ENCODE measurements around the gene FUT3.

FUT3 gene

GRCh38 chr19:5893907-5894703 lies 42.9 kb upstream of the FUT3 start:
- TF ChIP-seq SIN3A (IDR thresholded peaks at IDR 0.05; ENCODE audit: borderline replicate concordance, insufficient read depth, low read length) (no peak), FOXP2 (optimal IDR thresholded peaks at IDR 0.05; ENCODE audit: borderline replicate concordance, extremely low read depth, extremely low read length, insufficient read depth) (no peak)

GRCh38 chr19:5893296-5893903 lies 42.2 kb upstream of the FUT3 start:
- TF ChIP-seq FOXP2 (optimal IDR thresholded peaks at IDR 0.05; ENCODE audit: borderline replicate concordance, extremely low read depth, extremely low read length, insufficient read depth) (no peak), POLR2AphosphoS5 (IDR thresholded peaks at IDR 0.05; ENCODE audit: low read depth, low read length) (peak; percentile 19; the same call in 1 of the 2 replicates)

GRCh38 chr19:5892772-5893275 lies 41.6 kb upstream of the FUT3 start:
- TF ChIP-seq, protein P1, sequence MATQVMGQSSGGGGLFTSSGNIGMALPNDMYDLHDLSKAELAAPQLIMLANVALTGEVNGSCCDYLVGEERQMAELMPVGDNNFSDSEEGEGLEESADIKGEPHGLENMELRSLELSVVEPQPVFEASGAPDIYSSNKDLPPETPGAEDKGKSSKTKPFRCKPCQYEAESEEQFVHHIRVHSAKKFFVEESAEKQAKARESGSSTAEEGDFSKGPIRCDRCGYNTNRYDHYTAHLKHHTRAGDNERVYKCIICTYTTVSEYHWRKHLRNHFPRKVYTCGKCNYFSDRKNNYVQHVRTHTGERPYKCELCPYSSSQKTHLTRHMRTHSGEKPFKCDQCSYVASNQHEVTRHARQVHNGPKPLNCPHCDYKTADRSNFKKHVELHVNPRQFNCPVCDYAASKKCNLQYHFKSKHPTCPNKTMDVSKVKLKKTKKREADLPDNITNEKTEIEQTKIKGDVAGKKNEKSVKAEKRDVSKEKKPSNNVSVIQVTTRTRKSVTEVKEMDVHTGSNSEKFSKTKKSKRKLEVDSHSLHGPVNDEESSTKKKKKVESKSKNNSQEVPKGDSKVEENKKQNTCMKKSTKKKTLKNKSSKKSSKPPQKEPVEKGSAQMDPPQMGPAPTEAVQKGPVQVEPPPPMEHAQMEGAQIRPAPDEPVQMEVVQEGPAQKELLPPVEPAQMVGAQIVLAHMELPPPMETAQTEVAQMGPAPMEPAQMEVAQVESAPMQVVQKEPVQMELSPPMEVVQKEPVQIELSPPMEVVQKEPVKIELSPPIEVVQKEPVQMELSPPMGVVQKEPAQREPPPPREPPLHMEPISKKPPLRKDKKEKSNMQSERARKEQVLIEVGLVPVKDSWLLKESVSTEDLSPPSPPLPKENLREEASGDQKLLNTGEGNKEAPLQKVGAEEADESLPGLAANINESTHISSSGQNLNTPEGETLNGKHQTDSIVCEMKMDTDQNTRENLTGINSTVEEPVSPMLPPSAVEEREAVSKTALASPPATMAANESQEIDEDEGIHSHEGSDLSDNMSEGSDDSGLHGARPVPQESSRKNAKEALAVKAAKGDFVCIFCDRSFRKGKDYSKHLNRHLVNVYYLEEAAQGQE (IDR thresholded peaks at IDR 0.05; ENCODE audit: insufficient read depth in 1 of 2, low read depth in 2 of 2, low read length in 2 of 2), result no peak
- TF ChIP-seq FOXP2 (optimal IDR thresholded peaks at IDR 0.05; ENCODE audit: borderline replicate concordance, extremely low read depth, extremely low read length, insufficient read depth) (no peak), SIN3A (IDR thresholded peaks at IDR 0.05; ENCODE audit: borderline replicate concordance, insufficient read depth, low read length) (no peak), POLR2AphosphoS5 (IDR thresholded peaks at IDR 0.05; ENCODE audit: low read depth, low read length) (no peak), TAF1 (IDR thresholded peaks at IDR 0.05; ENCODE audit: borderline replicate concordance, insufficient read depth, low read length) (no peak)

DNA sequence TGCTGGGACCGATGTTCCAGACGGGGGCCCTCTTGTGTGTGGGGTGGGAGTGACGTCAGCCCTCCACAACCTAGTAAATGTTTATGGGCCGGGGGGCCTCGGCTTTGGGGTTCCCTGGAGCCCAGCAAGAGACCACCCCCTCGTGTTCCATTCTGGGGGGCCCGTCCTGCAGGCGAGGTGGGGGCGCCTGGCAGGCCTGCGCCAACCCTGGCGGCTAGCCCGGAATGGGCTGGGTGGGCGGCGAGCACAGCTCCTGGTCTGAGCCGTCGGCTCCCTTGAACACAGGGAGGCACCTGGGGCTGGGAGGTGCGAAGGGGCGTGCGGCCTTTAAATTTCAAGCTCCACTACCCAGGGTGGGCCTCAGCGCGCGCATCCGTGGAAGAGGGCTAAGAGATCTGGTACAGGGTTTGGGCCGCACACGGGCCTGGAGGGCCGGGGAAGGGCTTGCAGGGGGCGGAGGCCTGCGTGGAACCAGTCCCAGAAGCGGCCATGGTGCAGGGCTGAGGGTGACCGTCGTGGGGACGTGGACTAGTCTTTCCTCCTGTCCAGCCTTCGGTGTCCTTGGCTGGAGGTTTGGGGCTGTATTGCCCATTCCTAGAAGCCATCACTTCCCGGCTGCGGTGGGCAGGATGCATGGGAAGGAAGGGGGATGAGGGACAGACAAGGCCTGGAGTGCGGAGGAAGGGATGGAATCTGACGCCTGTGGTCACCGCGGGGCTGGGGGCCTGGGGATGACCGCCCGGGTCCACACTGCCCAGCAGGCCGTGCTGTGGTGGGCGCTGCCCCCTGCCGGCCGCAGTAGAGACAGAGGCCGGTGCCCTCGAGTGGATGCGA lies 40.9 kb upstream of the FUT3 start:
- TF ChIP-seq TAF1 (IDR thresholded peaks at IDR 0.05; ENCODE audit: borderline replicate concordance, insufficient read depth, low read length) (no peak), FOXP2 (optimal IDR thresholded peaks at IDR 0.05; ENCODE audit: borderline replicate concordance, extremely low read depth, extremely low read length, insufficient read depth) (no peak), SIN3A (IDR thresholded peaks at IDR 0.05; ENCODE audit: borderline replicate concordance, insufficient read depth, low read length) (no peak), POLR2AphosphoS5 (IDR thresholded peaks at IDR 0.05; ENCODE audit: low read depth, low read length) (no peak)
- TF ChIP-seq, protein P1 (IDR thresholded peaks at IDR 0.05; ENCODE audit: insufficient read depth in 1 of 2, low read depth in 2 of 2, low read length in 2 of 2), result no peak

DNA sequence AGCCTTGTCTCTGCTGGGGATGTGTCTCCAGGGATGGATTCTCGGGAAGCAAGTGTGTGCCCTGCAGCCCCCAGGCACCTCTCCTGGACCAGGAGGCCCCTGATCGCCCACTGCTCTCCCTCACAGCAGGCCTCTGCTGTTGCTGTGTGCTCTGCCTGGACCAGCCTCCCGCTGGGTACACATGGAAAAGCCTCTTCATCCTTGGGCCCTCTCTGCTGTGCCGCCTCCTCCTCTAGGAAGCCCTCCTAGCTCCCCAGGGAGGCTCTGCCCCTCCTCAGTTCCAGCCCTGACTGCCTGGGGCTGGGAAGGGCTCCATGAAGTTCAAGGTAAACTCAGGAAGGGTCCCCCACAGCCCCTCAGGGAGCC lies 40.3 kb upstream of the FUT3 start:
- no peak for TF ChIP-seq TAF1 (IDR thresholded peaks at IDR 0.05; ENCODE audit: borderline replicate concordance, insufficient read depth, low read length)
- no peak for TF ChIP-seq POLR2AphosphoS5 (IDR thresholded peaks at IDR 0.05; ENCODE audit: low read depth, low read length)
- no peak for TF ChIP-seq FOXP2 (optimal IDR thresholded peaks at IDR 0.05; ENCODE audit: borderline replicate concordance, extremely low read depth, extremely low read length, insufficient read depth)
- TF ChIP-seq SIN3A (IDR thresholded peaks at IDR 0.05; ENCODE audit: borderline replicate concordance, insufficient read depth, low read length), result no peak
- TF ChIP-seq, protein P1 (IDR thresholded peaks at IDR 0.05; ENCODE audit: insufficient read depth in 1 of 2, low read depth in 2 of 2, low read length in 2 of 2), result no peak

All from PFSK-1 (cell line).